EH (cell line): ENCODE measurements around the gene PHB1.
A peak's percentile ranks its signal among the peaks of the same experiment; 100 is the strongest.

Experiments used
- DNase-seq: peaks from one replicate; pipeline ENCODE4 v3.0.0-alpha.2; 2015; ENCODE audit warnings: low read depth

Gene PHB1

DNA sequence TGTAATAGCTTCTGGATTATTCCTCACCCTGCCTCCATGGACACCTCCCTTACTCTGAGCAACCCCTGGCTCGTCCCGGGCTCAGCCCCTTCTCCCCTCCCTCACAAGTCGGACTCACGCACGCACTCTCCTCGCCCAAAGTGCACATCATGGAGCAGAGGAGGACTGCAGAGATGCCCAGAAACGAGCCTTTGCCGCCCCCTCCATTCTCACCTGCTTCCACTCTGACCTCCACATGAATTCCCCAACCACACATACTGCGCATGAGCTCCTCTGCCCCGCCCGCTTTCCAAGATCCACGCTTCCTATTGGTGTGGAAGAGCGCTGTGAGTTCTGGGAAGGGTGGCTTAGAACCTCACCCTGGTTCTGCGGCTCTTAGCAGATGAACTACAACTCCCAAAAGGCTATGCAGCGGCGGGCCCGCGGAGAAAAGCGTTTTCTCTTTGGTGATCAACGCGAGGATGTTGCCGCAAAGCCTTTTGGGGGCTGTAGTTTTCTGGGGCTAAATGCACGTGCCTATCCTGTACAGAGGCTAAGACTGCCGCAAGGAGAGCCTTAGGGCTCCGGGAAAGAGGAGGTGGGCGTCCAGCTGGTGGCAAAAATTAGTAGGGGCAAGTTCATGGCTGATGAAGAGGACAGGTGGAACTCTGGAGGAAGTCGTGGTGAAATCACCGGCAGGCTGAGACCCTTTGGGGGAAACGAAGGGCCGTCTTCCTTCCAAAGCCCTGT, at the start of gene PHB1:
Gene PHB1, minus strand, starts transcription at position 261 of the 729 bp plus-strand sequence. CDS start 1,618 bp downstream, outside the sequence.
- peak; percentile 99 for DNase-seq

DNA sequence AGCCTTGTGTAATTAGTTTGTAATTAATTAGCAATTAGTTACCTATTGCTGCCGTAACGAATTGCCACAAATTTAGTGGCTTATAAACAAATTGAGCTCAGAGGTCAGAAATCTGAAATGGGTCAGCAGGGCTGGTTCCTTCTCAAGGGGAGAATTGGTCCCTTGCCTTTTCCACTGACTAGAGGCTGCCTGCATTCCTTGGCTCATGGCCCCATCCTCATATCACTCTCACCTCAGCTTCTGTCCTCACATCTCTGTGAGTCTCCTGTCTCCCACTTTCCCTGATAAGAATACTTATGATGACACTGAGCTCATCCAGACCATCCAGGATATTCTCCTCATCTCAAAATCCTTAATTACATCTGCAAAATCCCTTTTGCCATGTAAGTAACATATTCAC, 49.4 kb upstream of the PHB1 start:
- no peak for DNase-seq

DNA sequence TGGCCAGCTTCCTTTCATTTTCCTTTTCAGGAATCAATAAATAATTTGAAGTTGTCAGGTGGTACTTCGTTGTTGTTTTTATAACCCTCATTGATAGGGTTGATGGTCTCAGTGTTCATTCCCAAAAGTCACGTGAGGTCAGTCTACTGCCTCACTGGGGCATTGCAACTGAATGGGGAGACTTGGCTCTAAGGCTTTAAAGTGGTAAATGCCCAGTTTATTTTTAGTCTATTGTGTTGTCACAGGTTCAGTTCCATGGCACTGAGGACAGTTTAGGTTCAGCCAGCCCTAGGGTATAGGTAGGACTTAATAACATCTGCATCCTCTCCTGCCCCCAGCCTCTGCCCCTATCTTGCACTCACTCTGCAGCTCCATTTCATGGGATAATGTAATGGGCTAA, 46.9 kb upstream of the PHB1 start:
- DNase-seq, result no peak

DNA sequence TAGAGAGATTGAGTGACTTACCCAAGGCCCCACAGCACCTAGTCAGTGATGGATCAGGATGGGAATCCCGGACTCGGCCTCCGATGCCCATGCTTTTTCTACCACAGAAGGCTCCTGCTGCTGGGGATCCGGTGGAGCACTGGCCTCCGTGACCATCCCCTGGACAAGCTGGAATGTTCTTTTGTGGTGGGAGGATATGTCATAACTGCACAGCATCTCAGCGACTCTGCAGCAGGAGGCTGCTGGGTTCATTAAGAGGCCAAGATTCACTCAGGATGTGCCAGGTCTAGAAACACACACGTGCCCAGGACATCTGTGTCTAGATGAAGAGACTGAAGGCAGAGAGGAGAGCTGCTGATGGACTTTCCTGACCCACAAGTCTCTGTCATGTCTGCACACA, 45.7 kb upstream of the PHB1 start:
- DNase-seq, result no peak

DNA sequence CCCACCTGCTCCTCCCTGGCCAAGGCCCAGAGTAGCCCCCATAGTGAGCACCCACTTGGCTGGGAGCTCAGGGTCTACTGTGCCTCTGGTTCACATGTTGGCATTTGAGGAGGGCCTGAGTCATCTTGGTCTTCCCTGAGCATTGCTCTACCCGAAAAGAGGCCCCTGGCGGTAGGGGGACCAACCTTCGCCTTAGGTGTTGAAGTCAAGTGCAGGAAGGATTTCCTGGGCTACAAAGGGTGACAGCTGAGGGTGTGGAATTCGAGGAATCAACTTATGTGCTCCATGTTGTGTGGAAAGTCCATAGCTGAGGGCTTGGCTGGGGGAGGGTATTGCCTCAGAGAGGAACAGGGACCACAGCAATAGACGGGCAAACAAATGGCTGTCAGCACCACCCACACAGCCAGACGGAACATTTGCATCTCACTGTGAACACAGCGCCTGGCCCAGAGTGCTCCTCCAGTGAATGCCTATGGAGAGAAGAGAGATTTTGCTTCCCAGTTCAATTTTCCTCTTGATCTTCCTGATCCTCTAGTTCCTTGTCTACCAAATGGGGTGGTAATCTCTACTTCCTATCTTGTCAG, 44.8 kb upstream of the PHB1 start:
- DNase-seq, result no peak

DNA sequence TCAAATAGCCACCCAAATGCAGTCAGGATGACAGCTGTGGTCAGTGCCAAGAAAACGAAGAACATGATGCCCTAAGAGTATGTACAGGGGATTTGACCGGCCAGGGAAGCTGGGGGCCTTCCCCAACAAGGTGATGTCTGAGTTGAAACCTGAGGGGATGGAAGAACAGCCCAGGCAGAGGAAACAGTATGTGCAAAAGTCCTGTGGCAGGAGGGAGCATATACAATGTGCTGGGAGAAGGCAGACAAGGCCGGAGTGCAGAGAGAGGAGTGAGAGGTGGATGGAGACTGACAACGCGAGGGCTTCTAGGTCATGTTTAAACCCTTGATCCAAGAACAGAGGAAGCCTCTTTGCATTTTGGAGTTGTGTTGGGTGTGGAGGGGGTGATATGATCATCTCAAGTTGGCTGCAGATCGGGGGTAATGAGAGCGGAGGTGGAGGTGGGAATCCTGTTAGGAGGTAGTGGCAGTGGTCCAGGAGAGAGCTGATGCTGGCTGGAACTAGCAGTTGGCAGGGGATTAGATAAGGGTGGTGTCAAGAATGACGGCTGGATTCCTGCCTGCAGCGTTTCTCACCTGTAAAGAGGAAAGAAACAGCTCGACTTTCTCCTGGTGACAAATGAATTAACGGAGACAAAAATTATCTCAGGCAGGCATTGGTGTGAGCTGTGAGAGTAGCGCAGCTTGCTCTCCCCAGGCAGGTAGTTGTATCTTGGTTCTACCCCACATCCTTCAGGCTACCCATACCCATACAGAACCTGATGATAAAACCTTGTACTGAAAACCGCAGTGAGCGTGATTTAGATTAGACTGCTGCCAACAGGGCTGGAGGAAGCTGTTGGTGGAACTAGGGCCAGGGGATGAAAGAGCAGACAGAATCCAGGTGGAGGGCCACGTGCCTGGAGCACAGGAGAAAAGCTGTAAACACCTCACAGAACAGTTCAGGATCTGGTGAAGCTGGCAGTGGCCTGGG, 43.2 kb upstream of the PHB1 start:
- DNase-seq, result no peak

DNA sequence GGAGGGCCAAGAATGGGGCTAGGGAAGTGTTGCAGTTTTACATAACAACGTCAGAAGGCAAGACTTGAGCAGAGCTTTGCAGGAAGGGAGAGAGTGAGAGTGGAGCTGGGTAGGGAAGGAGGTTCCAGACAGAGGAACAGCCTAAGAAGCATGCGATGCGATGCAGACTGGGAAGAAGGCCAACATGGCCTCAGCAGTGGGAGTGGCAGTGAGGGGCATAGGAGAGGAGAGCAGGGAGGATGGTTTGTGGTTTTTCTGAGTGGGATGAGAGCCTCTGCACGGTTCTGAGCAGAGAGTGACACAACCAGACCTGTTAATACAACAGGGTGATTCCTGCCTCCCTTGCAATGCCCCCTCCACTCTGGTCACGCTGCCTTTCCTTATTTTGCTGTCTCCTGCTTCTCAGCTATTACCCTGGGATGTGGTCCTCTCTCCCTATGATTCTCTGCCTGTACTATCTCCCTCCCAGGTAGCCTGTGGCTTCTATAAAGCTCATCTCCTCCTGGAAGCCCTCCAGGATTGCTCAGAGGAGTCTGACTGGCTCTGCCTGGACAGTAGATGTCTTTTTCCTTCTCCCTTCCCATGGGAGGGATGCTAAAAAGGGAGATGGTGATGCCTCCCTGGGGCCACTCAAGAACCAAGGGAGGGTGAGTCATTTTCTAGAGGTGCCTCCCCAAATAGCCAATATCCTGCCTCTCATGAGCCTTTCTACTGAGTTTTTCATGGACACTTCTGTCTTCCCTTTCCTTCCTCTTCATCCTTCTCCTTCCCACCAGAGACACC, 41.7 kb upstream of the PHB1 start:
- peak; percentile 90 for DNase-seq

DNA sequence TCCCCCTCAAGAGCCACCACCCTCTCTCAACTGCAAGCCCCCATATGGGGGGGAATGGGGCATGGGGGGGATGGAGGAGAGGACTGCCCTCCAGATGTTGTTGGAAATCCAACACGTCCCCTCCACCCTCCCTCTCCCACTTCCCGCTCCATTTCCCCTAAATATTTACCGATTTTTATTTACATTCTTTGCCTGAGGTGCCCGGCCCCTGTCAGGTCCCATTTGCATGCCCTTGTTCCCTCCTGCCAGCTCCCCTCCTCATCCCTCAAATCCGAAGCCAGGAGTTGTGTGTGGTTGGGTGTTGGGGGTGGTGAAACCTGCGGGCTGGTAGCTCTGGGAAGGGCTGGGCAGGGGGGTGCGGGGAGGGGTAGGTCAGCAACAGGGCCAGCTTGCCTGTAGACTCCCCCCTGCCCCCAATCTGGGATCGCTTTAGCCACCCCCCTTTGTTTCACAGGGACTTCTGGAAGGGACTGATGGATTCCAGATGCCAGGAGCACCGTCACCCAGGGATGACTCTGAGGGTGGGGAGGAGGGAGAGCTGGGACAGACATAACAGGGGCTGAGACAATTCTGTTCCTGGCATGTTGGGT, 40.7 kb upstream of the PHB1 start:
- peak; percentile 25 for DNase-seq

DNA sequence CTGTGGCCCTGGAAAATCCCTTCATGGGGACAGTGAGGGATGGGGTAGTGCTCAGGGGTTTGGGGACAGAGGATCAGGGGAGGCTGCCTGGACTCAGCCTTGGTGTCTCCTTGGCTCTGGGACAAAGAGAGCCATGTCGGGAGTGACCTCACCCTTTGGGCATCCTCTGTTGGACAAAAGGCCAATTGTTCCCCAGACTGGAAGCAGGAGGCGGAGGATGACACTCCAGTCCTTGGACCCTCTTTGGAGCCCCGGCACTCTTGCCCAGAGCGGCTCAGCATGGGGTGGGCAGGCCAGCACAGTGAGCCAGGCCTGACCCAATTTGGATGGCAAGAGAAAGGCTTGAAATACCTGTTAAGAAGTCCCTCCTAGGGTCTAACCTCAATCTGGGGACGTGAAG, 39.4 kb upstream of the PHB1 start:
- peak; percentile 40 for DNase-seq

DNA sequence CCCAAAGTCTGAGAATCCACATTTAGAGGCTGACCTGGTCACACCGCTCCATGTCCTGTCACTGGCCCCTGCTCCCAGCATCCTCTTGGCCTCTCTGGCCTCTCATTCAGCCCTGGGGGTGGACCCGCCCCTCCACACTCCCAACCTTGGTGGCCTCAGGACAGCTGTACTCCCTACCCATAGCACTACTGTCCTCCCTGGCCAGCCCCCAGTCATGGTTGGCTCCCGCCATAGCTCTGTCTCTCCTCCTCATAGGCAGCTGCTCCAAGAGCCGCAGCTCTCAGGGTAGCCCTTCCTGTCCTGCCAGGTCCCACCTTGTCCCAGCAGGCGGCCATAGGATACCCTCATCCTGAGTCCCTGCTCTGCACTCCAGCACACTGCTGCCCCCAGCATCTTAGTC, 38.0 kb upstream of the PHB1 start:
- no peak for DNase-seq

DNA sequence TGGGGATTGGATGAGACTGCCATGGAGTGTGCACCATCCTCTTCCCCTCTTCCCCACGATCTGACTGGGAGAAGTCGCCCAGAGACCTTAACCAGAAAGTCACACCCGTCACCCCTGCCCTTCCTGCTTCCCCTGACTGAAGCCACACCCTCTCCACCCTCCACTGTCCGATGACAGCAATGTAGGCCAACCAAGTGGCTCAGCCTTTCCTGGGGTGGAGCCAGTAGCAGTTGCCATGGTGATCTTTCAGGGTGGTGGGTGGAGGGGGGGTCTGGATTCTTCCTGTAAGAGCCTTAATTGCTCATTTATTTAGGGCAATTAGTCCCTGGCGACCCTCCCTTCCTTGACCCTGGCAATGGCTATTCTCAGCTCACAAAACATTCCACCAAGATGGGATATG, 37.5 kb upstream of the PHB1 start:
- no peak for DNase-seq

DNA sequence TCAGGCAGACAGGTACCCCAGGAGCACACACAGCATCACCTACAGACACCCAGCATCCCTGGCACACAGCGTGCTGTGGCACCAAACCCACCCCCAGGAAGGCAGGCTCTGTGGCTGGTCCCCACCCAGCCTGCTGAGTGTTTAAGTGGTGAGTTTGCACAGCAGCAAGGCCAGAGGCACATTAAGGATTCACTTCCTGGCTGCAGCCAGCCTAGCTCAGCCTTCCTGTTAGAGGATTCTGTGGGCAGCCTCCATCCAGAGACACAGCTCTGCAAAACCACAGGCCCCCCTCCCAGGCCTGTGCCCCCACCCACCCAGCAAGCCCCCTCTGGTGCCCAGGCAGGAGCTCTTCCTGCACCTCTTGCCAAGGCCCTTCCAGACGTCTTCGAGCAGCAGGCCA, 36.1 kb upstream of the PHB1 start:
- DNase-seq, result peak; percentile 58

DNA sequence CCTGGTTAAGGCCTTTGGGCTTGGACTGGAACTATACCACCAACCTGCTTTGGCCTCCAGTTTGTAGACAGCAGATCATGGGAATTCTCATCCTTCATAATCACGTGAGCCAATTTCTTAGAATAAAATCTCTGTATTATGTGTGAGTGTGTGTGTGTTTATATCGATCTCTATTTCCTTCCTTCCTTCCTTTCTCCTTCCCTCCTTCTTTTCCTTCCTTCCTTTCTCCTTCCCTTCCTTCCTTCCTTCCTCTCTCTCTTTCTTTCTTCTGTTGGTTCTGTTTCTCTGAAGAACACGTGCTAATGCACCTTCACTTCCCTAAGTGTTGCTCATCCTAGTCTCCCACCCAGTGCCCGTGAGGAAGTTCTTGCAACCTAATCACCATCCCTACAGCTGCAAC, 35.5 kb upstream of the PHB1 start:
- no peak for DNase-seq

DNA sequence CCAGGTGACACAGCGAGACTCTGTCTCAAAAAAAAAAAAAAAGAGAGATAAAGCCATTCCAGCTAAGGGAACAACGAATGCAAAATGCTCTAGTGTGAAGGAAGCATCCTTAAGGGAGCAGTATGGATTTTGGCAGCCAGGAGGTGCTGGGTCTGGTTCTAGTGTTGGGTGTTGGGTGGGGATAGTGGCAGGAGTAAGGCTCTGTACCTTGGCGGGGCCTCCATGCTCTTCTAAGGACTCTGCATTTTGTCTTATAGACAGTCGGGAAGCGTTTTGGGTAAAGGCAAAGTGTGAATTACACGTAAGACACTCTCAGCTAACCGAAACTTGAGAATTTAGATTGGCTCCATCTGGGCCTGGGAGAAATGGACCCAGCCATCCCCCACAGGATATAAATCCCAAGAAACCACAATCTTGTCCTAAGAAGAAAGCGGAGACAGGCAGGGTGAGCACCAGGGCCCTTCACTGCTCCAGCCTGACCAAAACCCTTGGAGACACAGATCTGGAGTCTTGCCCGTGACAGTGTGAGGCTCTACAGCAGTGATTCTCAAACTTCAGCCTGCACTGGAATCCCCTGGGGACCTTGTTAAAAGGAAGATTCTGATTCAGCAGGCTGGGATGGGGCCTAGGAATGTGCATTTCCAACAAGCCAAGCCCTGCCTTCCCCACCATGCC, 33.1 kb upstream of the PHB1 start:
- peak; percentile 17 for DNase-seq

DNA sequence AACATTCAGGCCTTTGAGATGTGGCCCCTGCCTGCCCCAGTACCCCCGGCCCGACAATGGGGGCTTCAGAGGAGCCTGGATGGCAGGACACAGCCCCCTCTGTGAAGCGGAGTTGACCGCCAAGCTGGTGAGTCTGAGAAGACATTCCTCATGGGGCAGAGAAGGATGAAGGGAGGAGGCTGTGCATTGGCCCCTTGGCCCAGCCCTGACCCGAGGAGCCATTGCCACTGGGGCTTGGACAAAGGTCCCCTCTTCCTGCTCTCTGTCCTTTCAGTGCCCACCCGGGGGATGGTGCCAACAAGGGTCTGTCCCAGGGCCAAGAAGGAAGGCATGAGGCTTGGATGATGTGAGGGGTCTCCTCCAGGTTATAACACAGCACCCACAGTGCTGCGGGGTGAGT, 30.9 kb upstream of the PHB1 start:
- no peak for DNase-seq

DNA sequence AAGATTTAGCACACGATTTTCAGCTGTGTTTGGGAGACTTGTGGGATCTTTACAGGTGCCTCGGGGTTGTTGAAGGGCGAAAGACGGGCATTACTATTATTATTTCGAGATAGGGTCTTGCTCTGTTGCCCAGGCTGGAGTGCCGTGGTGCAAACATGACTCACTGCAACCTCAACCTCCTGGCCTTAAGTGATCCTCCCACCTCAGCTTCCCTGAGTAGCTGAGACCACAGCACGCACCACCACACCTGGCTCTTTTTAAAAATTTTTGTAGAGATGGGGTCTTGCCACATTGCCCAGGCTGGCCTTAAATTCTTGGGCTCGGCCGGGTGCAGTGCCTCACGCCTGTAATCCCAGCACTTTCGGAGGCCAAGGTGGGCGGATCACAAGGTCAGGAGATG, 29.7 kb upstream of the PHB1 start:
- no peak for DNase-seq

DNA sequence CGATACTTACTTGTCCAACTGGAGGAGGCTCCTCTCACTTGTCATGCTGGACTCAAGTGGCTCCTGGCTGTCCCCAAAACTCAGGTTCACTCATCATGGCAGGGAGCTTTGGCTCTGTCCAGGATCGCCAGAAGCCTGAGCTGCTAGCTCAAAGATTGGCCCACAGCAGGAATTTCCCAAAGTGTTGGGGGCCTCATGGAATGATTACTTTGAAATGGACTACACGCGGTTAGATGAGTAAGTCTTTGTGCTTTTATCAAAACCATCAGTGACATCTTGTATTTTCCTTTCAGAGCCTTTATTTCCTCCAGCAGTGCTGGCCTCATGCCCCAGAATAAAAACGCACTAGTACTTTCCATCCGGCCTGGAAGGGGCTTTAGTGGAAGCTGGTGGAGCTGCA, 29.2 kb upstream of the PHB1 start:
- DNase-seq, result peak; percentile 69

DNA sequence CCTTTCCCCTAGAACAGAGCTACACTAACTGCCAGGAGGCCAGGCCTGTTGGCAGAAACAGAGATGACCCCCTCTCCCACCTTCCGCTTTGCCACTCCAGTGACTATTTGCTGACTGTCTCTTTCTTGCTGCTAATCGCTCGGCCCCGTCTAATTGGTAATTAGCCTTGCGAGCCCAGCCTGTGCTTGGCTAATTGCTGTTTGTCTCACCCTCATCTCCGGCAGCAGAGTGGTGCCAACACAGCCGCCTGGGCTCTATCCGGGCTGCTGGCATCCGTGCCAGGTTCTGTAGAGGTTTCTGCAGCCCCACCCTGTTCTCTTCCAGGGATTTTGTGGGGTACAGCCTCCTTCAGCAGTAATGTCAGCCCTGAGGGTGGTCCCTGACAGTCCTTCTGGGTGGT, 27.4 kb upstream of the PHB1 start:
- DNase-seq, result no peak

DNA sequence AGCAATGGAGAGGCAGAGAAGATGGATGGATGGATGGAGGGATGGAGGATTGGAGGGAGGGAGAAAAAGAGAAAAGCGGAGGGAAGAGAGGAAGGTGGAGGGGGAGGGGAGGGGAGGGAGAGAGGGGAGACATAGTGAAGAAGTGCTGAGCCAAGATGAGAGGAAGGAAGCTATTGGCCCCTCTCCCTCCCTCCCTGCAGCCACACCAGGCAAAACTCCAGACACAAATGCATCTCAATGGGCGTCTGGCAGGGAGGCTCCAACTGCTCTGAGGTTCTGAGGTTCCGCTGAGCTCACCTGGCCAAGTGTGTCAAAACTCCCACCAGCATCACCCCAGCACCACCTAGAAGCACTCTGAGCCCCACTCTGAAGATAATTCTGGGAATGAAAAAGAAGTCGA, 26.9 kb upstream of the PHB1 start:
- no peak for DNase-seq

DNA sequence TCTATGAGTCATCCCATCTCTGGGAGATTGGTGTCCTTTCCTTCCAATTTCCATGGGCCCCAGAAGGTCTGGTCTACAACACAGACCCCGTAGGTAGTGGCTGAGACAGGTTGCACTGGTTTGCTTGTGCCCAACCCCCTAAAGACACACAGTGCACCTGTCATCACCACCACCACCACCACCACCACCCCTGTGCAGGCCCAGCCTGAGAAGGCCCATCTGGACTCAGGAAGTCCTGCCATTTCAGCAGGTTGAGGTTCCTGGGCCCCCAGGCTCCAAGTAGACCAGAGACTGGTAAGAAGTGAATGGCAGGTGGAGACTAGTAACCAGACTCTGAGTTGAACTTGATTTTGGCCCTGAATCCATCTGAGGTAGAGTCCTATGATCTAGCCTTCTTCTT, 25.9 kb upstream of the PHB1 start:
- DNase-seq, result no peak
